ENCODE results near the gene ZDHHC17.

- TF ChIP-seq CTCF (conservative IDR thresholded peaks at IDR 0.05 in 1 of 2, IDR thresholded peaks at IDR 0.05 in 1 of 2; ENCODE audit: low read depth in 1 of 2, low read length in 2 of 2) (no peak), EZH2 (IDR thresholded peaks at IDR 0.05; ENCODE audit: low read length, missing control alignments) (no peak)
Observed at GRCh38 chr12:76755829-76756379, 8.0 kb upstream of the ZDHHC17 start.
